MM.1S (cell line): ENCODE measurements around the gene PARD3.

ENCODE experiments used
- EZH2 ChIP-seq: fragments of 300-600 bp; sonication (generic); optimal IDR thresholded peaks from 2 replicates; pipeline ENCODE3; 2017; ENCODE audit warnings: low read depth, mild to moderate bottlenecking, antibody characterized with exemption, low read length, mixed read lengths
- EZH2phosphoT487 ChIP-seq: fragments of 300-600 bp; sonication (generic); IDR thresholded peaks from 2 replicates; pipeline ENCODE4 v1.6.1; 2018; ENCODE audit warnings: antibody characterized with exemption, low read length
- TF ChIP-seq, protein P1 (sequence below): fragments of 300-600 bp; sonication (generic); IDR thresholded peaks from 2 replicates; pipeline ENCODE4 v1.5.1; 2016; ENCODE audit warnings: antibody characterized with exemption, low read length, mixed read lengths

DNA sequence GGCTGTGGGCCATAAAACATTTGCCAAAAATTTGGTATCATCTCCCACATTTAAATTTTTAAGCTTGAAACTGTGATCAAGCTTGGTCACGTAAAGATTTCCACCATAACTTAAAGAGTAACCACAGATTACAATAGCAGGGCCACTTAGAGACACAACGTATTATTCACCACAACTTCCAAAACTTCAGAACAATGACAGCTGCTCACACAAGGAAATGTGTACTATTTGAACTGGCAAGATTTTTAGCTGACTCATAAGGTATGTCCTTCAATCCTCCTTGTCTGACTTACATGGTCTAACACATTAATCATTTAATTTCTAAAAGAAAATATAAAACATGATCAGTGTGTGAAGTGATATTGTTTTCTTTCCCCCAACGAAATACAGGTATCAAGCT lies 234.5 kb downstream of the PARD3 start:
- TF ChIP-seq EZH2 (no peak), EZH2phosphoT487 (no peak)
- TF ChIP-seq, protein P1, sequence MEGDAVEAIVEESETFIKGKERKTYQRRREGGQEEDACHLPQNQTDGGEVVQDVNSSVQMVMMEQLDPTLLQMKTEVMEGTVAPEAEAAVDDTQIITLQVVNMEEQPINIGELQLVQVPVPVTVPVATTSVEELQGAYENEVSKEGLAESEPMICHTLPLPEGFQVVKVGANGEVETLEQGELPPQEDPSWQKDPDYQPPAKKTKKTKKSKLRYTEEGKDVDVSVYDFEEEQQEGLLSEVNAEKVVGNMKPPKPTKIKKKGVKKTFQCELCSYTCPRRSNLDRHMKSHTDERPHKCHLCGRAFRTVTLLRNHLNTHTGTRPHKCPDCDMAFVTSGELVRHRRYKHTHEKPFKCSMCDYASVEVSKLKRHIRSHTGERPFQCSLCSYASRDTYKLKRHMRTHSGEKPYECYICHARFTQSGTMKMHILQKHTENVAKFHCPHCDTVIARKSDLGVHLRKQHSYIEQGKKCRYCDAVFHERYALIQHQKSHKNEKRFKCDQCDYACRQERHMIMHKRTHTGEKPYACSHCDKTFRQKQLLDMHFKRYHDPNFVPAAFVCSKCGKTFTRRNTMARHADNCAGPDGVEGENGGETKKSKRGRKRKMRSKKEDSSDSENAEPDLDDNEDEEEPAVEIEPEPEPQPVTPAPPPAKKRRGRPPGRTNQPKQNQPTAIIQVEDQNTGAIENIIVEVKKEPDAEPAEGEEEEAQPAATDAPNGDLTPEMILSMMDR = no peak
